Head of caudate nucleus (tissue), 42 donors: ENCODE measurements around the gene FAM120C.

Experiments used
- DNase-seq, 42 donors: peaks; one replicate each; pipeline versions ENCODE4 v3.0.0 to v3.0.0-alpha.2; 2020 to 2021; ENCODE audit warnings: mixed read lengths in 7 of 42
- intact Hi-C: fragments of 100-400 bp; cut with DNase I; formaldehyde crosslinking; loops from one replicate; pipeline ENCODE4 v1.15.0; 2022

Gene FAM120C

GRCh38 chrX:54045563-54046228 is 137.4 kb downstream of the FAM120C start:
- no peak for DNase-seq
- intact Hi-C loops = no loop called here

GRCh38 chrX:54044877-54045338 is 138.1 kb downstream of the FAM120C start:
- no peak for DNase-seq
- intact Hi-C loops = loop anchor here (5.0 kb wide), 1 partner anchor 137 kb away; the partner anchor contains the start of gene FAM120C

- intact Hi-C loops = loop anchor here (5.0 kb wide), 1 partner anchor 138 kb away; the partner anchor contains the start of gene FAM120C
- peak; percentile 78 to 96 (median 91) for DNase-seq
Measured at GRCh38 chrX:54044126-54044876, 138.8 kb downstream of the FAM120C start, which contains the start of gene PHF8. TSS of gene PHF8 (minus strand) at chrX:54044473. CDS start at chrX:54042728, 1,745 bp downstream.

- intact Hi-C loops = loop anchor here (5.0 kb wide), 1 partner anchor 139 kb away; the partner anchor contains the start of gene FAM120C
- peak in 29 of 42 donors; percentile 8 to 69 (median 40) for DNase-seq
Measured at GRCh38 chrX:54043541-54044125, 139.4 kb downstream of the FAM120C start.

GRCh38 chrX:54043056-54043455 is 140.0 kb downstream of the FAM120C start:
- intact Hi-C loops = loop anchor here (5.0 kb wide), 1 partner anchor 139 kb away; the partner anchor contains the start of gene FAM120C
- DNase-seq = peak in 1 of 42 donors; percentile 1

GRCh38 chrX:54042609-54043021 is 140.4 kb downstream of the FAM120C start:
- peak in 40 of 42 donors; percentile 4 to 74 (median 41) for DNase-seq
- intact Hi-C loops = loop anchor here (5.0 kb wide), 1 partner anchor 140 kb away; the partner anchor contains the start of gene FAM120C

- DNase-seq = no peak
- intact Hi-C loops = no loop called here
Measured at GRCh38 chrX:54030329-54030728, 152.7 kb downstream of the FAM120C start.

GRCh38 chrX:54029529-54030143 is 153.4 kb downstream of the FAM120C start:
- no peak for DNase-seq
- intact Hi-C loops = no loop called here

- intact Hi-C loops = no loop called here
- DNase-seq = no peak
Measured at GRCh38 chrX:54024350-54024749, 158.7 kb downstream of the FAM120C start.
